Fibroblast of the conjunctiva (primary cell): ENCODE data around the gene NR6A1.

ENCODE experiments used
- DNase-seq: peaks from one replicate; pipeline ENCODE4 v3.0.0-alpha.2; 2010; ENCODE audit warnings: low read depth

Gene NR6A1

DNA sequence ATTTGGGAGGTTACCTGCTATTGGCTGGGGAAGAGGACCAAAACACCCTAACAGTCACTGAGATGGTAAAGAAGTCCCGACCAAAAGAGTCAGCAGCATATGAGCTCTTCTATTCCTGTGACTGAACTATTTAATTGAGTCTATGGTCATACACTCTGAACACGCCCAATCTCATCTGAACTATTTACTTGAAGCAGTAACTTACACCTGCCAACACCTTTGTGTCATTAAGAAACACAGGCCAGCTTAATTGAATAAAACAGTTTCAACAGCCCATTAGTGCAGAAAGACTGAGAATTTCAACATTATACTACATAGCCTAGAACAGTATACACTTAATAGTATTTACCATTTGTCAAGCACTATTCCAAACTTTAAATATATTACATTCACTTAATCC is 47.8 kb downstream of the NR6A1 start:
- no peak for DNase-seq

GRCh38 chr9:124721109-124721906 is 49.8 kb downstream of the NR6A1 start:
- DNase-seq: no peak

DNA sequence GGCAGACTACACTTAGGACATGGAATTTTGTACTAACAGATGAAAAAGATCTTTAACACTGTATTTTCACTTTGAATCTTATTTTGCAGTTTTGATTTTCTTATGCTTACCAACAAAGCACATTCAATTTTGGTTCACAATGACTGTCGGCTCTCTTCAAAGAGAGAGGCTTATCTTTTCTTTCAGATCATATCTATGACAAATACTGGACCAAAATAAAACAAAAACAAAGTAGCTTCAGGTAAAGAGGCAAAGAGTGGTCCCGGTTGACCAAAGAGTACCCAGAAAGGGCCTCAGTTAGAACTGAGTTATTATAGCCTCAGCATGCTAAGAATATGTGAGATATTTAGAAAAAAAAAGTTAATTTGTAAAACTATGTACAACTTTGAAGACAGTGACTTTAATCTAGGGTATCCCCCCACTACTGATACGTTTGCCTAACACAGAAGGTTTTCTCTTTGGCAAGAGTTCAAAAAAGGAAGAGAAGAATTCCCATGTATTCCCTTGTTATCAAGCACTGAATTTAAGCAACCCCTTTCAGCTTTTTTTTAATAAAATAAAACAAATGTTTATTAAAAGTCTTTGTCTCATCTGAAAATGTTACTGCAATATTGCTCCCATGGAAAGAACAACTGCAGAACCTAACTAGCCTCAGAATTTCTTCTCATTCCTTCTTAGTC is 50.5 kb downstream of the NR6A1 start:
- DNase-seq: no peak

DNA sequence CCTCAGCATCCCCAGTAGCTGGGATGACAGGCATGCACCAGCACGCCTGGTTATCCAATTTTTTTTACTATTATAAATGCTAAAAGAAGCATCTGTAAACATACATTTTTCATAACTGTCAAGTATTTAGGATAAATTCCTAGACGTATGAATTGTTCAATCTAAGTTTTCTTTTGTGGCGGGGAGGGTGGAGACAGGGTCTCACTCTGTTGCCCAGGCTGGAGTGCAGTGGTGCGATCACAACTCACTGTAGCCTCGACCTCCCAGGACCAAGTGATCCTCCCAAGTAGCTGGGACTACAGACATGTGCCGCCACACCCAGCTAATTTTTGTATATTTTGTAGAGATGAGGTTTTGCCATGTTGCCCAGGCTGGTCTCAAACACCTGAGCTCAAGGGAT is 52.2 kb downstream of the NR6A1 start:
- no peak for DNase-seq

DNA sequence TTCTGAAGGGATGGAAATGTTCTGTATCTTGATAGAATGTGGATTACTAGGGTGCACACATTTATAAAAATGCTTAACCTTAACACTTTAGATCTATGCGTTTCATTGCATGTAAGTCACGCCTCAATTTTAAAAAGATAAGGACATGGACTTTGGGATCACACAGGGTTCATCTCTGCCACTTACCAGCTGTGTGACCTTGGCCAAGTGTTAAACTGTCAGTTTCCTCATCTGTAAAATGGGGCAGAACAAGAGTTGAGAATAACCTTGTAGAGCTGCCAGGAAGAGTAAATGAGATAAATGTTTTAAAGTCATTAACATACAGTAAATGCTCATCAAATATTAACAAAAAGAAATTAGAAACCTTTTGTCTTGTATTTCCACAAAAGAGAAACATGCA is 53.5 kb downstream of the NR6A1 start:
- DNase-seq: no peak

- DNase-seq: no peak
These were observed 54.3 kb downstream of the NR6A1 start for GRCh38 chr9:124716808-124717207.

- DNase-seq: no peak
These were observed 60.3 kb downstream of the NR6A1 start for GRCh38 chr9:124710766-124711165.

- no peak for DNase-seq
These were observed 61.8 kb downstream of the NR6A1 start for GRCh38 chr9:124709292-124709690.

GRCh38 chr9:124708633-124709291 is 62.3 kb downstream of the NR6A1 start:
- DNase-seq: no peak

DNA sequence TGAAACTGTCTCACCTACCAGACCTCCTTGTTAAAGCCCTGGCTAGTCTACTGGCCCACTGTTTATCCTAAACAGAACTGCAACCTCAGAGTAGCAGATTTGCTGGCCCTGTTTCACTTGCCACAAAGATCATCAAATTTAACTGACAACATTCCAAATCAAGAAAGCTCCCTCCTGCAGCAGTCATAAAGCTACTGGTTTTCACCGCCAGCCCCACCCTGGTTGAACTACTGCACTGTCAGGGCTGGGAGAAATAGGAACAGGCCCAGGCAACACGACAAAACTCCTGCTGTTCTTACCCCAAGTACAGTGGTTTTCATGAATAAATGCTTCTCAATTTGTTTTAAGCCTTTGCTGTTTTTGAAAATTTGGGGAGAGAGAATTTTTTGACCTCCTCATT is 63.0 kb downstream of the NR6A1 start:
- no peak for DNase-seq

- no peak for DNase-seq
These were observed 63.4 kb downstream of the NR6A1 start for GRCh38 chr9:124707666-124708065.

GRCh38 chr9:124706685-124707084 is 64.4 kb downstream of the NR6A1 start:
- DNase-seq: no peak

GRCh38 chr9:124699575-124699974 is 71.5 kb downstream of the NR6A1 start:
- no peak for DNase-seq

- no peak for DNase-seq
These were observed 72.8 kb downstream of the NR6A1 start for GRCh38 chr9:124698265-124698664.

GRCh38 chr9:124697326-124698200 is 73.5 kb downstream of the NR6A1 start:
- DNase-seq: no peak

DNA sequence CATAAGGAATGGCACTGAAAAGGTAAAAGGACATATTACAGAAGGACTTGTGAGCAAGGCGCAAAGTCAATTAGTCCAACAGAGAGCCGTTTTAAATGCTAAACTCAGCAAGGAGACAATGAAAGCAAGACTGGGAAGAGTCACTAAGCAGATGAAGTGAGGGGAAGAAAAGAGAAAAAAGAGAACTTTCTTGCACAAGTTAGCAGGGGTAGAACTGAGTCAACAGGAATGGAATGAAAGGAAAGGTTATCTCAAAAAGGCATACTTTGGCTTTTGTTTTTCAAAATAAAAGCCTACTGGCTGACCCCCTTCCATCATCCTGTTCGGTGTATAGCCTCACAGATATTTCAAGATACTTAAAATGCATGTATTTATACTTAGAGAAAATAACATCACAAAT is 75.0 kb downstream of the NR6A1 start:
- no peak for DNase-seq

- DNase-seq: peak; percentile 18
These were observed 75.7 kb downstream of the NR6A1 start for GRCh38 chr9:124695280-124695890.

DNA sequence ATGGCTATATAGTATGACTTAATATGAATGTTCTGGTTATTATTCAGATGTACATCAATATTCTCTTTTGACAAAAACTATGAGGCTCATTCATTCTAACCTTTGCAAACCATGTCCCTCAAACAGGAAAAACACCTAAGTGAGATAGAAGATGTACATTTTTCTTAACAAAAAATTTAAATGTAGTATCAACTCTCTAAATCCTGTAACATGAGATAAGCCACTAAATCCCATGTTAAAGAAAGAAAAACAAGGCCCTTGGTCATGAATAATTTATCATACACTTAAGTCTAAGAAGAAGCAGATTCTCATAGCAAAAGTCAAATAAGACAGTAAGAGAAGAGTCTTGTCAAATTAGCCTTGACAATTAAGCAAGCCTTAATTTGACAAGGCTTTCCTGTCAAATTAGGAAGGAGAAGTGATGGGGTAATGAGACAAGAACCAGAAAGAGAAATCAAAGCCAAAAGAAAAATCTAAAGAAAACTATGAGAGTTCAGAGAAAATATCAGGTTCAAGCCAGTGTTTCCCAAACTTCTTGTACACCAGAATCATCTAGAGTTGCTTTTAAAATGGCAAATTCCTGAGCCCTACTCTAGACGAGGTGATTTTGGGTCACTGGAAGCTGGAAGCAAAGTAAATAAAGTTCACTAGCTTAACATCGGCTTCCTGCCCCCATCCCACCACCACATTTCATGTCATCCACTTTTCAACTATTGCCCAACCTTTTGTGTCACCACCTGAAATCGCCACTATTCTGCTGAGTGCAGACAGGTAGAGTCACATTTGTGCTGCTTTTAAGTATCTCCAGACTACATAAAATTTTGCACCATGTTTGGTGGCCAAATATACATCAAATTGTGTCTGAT is 76.5 kb downstream of the NR6A1 start:
- DNase-seq: no peak

GRCh38 chr9:124693403-124693802 is 77.7 kb downstream of the NR6A1 start:
- no peak for DNase-seq

- no peak for DNase-seq
These were observed 82.7 kb downstream of the NR6A1 start for GRCh38 chr9:124688238-124688904.
